Measurements from ENCODE around the gene BEST3.

Gene BEST3

GRCh38 chr12:69663726-69664125 is 35.4 kb downstream of the BEST3 start:
- no peak for DNase-seq (ENCODE audit: low spot score)
- in situ Hi-C loops (cut with MboI; ENCODE audit: low pct_unique_long_range_greater_than_20kb, low sequenced_read_pairs, unreplicated experiment) = no loop called here
- TF ChIP-seq, protein P1, sequence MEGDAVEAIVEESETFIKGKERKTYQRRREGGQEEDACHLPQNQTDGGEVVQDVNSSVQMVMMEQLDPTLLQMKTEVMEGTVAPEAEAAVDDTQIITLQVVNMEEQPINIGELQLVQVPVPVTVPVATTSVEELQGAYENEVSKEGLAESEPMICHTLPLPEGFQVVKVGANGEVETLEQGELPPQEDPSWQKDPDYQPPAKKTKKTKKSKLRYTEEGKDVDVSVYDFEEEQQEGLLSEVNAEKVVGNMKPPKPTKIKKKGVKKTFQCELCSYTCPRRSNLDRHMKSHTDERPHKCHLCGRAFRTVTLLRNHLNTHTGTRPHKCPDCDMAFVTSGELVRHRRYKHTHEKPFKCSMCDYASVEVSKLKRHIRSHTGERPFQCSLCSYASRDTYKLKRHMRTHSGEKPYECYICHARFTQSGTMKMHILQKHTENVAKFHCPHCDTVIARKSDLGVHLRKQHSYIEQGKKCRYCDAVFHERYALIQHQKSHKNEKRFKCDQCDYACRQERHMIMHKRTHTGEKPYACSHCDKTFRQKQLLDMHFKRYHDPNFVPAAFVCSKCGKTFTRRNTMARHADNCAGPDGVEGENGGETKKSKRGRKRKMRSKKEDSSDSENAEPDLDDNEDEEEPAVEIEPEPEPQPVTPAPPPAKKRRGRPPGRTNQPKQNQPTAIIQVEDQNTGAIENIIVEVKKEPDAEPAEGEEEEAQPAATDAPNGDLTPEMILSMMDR (IDR thresholded peaks at IDR 0.05; ENCODE audit: extremely low read depth, insufficient read depth, missing control alignments) = no peak

DNA sequence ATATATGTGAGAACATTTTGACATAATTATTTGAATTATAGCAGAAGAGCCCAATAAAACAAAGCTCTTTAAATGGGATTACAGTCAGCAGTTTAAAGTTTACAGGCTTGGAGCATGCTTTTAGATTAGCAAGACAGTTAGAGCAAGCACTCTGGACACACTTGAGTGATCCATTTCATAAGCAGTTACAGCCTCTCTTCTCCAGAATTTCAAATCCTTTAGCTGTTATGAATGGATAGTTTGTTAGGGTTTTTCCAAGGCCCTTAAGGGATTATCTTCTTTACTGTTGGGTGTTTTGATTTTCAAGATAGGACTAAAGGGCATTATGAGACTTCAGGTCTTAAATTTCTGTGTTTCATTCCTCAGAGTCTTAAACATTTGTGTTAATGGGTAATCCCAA is 36.3 kb downstream of the BEST3 start:
- in situ Hi-C loops (cut with MboI; ENCODE audit: low pct_unique_long_range_greater_than_20kb, low sequenced_read_pairs, unreplicated experiment) = no loop called here
- DNase-seq (ENCODE audit: low spot score) = no peak
- TF ChIP-seq, protein P1 (IDR thresholded peaks at IDR 0.05; ENCODE audit: extremely low read depth, insufficient read depth, missing control alignments) = no peak

- TF ChIP-seq, protein P1 (IDR thresholded peaks at IDR 0.05; ENCODE audit: extremely low read depth, insufficient read depth, missing control alignments) = no peak
- in situ Hi-C loops (cut with MboI; ENCODE audit: low pct_unique_long_range_greater_than_20kb, low sequenced_read_pairs, unreplicated experiment) = no loop called here
- no peak for DNase-seq (ENCODE audit: low spot score)
Measured at GRCh38 chr12:69661386-69661785, 37.7 kb downstream of the BEST3 start.

DNA sequence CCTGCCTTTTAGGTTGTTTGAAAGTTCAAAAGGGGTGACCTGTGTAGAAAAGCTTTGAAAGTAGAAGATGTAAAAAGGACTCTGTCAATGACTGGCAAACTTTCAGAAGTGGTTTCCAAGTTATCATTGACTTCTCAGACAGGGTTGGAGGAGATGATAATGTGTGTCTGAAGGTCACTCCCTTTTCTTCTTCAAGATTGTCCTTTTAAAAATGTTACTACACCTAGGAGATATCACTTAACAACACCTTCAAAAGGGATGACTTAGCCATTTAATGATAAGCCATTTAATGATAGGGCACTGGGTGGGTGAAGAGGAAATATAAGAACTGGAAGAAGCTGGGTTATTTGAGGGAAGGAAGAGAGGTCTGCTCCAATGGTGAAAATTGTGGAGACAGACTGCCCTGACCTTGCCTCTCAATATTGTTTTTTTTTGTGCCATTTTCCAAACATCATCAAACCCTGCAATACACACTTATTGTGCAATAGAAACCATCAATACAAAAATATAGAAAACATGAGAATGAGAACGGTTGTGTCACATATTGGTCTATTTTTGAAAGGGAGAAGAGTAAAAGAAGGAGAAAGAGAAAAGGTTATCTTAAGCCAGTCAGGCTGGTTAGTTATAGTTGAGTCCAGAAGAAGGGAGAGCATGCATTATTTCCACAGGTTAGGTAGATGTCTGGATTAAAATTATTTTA is 38.8 kb downstream of the BEST3 start:
- in situ Hi-C loops (cut with MboI; ENCODE audit: low pct_unique_long_range_greater_than_20kb, low sequenced_read_pairs, unreplicated experiment) = no loop called here
- TF ChIP-seq, protein P1 (IDR thresholded peaks at IDR 0.05; ENCODE audit: extremely low read depth, insufficient read depth, missing control alignments) = no peak
- no peak for DNase-seq (ENCODE audit: low spot score)

GRCh38 chr12:69658203-69658602 is 40.9 kb downstream of the BEST3 start:
- in situ Hi-C loops (cut with MboI; ENCODE audit: low pct_unique_long_range_greater_than_20kb, low sequenced_read_pairs, unreplicated experiment) = no loop called here
- TF ChIP-seq, protein P1 (IDR thresholded peaks at IDR 0.05; ENCODE audit: extremely low read depth, insufficient read depth, missing control alignments) = no peak
- DNase-seq (ENCODE audit: low spot score) = no peak

GRCh38 chr12:69657376-69658137 is 41.5 kb downstream of the BEST3 start:
- no peak for DNase-seq (ENCODE audit: low spot score)
- TF ChIP-seq, protein P1 (IDR thresholded peaks at IDR 0.05; ENCODE audit: extremely low read depth, insufficient read depth, missing control alignments) = no peak
- in situ Hi-C loops (cut with MboI; ENCODE audit: low pct_unique_long_range_greater_than_20kb, low sequenced_read_pairs, unreplicated experiment) = no loop called here

Data from GM13977 (cell line).